ENCODE measurements around the gene DIRAS2. TPM values are rescaled to one million over a fixed set of nuclear protein-coding genes. Genes with fewer than 3 reads are reported as not detected.

Gene DIRAS2
- total and polyA plus RNA-seq, 3 donors from 2014 or later, result 0.12 to 0.29 TPM; not detected in 1

- Histone ChIP-seq H3K36me3 (ENCODE audit: low read depth, missing control alignments) (no peaks in the 10 kb centered on the region), H3K4me3 (no peak overlapping the region), H3K9me3 (no peaks in the 10 kb centered on the region), H3K4me1 (no peaks in the 10 kb centered on the region), H3K27ac (no peak overlapping the region), H3K27me3 (no peaks in the 10 kb centered on the region)
- TF ChIP-seq CTCF (IDR thresholded peaks at IDR 0.05) (no peak), POLR2A (IDR thresholded peaks at IDR 0.05) (no peak)
- intact Hi-C loops (cut with DNase I; ENCODE audit: low total_unique reads), result no loop called here
- WGBS, 2 donors, result 85 to 90% methylated on average over 3 of the region's 3 CpGs
- no peak for DNase-seq
These were observed 25.8 kb downstream of the DIRAS2 start for GRCh38 chr9:90616806-90617205.

- TF ChIP-seq POLR2A (IDR thresholded peaks at IDR 0.05) (no peak), CTCF (IDR thresholded peaks at IDR 0.05) (no peak)
- no peak for DNase-seq
- Histone ChIP-seq H3K9me3 (no peaks in the 10 kb centered on the region), H3K27ac (no peak overlapping the region), H3K36me3 (ENCODE audit: low read depth, missing control alignments) (no peaks in the 10 kb centered on the region), H3K4me1 (no peaks in the 10 kb centered on the region), H3K4me3 (no peak overlapping the region), H3K27me3 (no peaks in the 10 kb centered on the region)
- 66 to 76% methylated on average over 14 to 18 of the region's 18 CpGs for WGBS, 2 donors
- intact Hi-C loops (cut with DNase I; ENCODE audit: low total_unique reads), result no loop called here
These were observed 29.1 kb downstream of the DIRAS2 start for GRCh38 chr9:90613502-90613901.

- DNase-seq, result no peak
- H3K36me3 ChIP-seq (ENCODE audit: low read depth, missing control alignments), result no peaks in the 10 kb centered on the region
- H3K4me3 ChIP-seq, result no peak overlapping the region
- TF ChIP-seq POLR2A (IDR thresholded peaks at IDR 0.05) (no peak), CTCF (IDR thresholded peaks at IDR 0.05) (no peak)
- 66 to 71% methylated on average over 14 of the region's 14 CpGs for WGBS, 2 donors
- intact Hi-C loops (cut with DNase I; ENCODE audit: low total_unique reads), result no loop called here
- no peaks in the 10 kb centered on the region for H3K4me1 ChIP-seq
- H3K27ac ChIP-seq, result no peak overlapping the region
- no peaks in the 10 kb centered on the region for H3K27me3 ChIP-seq
- H3K9me3 ChIP-seq, result no peaks in the 10 kb centered on the region
These were observed 29.7 kb downstream of the DIRAS2 start for GRCh38 chr9:90612957-90613356.

GRCh38 chr9:90611568-90611967, 31.1 kb downstream of the DIRAS2 start:
- intact Hi-C loops (cut with DNase I; ENCODE audit: low total_unique reads), result no loop called here
- no peak for TF ChIP-seq POLR2A (IDR thresholded peaks at IDR 0.05)
- no peak for TF ChIP-seq CTCF (IDR thresholded peaks at IDR 0.05)
- no peaks in the 10 kb centered on the region for H3K27me3 ChIP-seq
- no peaks in the 10 kb centered on the region for H3K4me1 ChIP-seq
- DNase-seq, result no peak
- 52 to 63% methylated on average over 3 of the region's 3 CpGs for WGBS, 2 donors
- no peaks in the 10 kb centered on the region for H3K9me3 ChIP-seq
- no peak overlapping the region for H3K27ac ChIP-seq
- H3K36me3 ChIP-seq (ENCODE audit: low read depth, missing control alignments), result no peaks in the 10 kb centered on the region
- H3K4me3 ChIP-seq, result no peak overlapping the region

GRCh38 chr9:90611121-90611520, 31.5 kb downstream of the DIRAS2 start:
- no peak for TF ChIP-seq POLR2A (IDR thresholded peaks at IDR 0.05)
- H3K27me3 ChIP-seq, result no peaks in the 10 kb centered on the region
- 79 to 85% methylated on average over 7 of the region's 7 CpGs for WGBS, 2 donors
- H3K4me1 ChIP-seq, result no peaks in the 10 kb centered on the region
- no peaks in the 10 kb centered on the region for H3K9me3 ChIP-seq
- H3K27ac ChIP-seq, result no peak overlapping the region
- intact Hi-C loops (cut with DNase I; ENCODE audit: low total_unique reads), result no loop called here
- DNase-seq, result no peak
- no peak overlapping the region for H3K4me3 ChIP-seq
- no peaks in the 10 kb centered on the region for H3K36me3 ChIP-seq (ENCODE audit: low read depth, missing control alignments)
